ENCODE measurements around the gene H6PD.

Gene H6PD

DNA sequence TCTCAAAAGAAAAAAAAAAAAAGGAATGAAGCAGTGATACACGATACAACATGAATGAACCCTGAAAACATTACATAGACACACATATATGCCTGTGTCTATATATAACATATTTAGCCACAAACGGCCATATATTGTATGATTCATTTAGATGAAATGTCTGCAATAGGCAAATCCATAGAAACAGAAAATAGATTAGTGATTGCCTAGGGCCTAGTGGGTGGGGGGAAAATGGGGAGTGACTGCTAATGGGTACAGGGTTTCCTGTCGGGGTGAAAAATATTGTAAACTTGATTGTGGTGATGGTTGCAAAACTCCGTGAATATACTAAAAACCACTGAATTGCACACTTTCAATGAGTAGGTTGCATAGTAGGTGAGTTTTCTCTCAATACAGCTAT lies 6.0 kb upstream of the H6PD start:
- TF ChIP-seq, protein P1, sequence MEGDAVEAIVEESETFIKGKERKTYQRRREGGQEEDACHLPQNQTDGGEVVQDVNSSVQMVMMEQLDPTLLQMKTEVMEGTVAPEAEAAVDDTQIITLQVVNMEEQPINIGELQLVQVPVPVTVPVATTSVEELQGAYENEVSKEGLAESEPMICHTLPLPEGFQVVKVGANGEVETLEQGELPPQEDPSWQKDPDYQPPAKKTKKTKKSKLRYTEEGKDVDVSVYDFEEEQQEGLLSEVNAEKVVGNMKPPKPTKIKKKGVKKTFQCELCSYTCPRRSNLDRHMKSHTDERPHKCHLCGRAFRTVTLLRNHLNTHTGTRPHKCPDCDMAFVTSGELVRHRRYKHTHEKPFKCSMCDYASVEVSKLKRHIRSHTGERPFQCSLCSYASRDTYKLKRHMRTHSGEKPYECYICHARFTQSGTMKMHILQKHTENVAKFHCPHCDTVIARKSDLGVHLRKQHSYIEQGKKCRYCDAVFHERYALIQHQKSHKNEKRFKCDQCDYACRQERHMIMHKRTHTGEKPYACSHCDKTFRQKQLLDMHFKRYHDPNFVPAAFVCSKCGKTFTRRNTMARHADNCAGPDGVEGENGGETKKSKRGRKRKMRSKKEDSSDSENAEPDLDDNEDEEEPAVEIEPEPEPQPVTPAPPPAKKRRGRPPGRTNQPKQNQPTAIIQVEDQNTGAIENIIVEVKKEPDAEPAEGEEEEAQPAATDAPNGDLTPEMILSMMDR (IDR thresholded peaks at IDR 0.05; ENCODE audit: unreplicated experiment in 3 of 3) = no peak
- H3K9me3 Mint-ChIP-seq = peaks cover 3% of the 10 kb centered on the region
- H3K4me1 Mint-ChIP-seq = no peaks in the 10 kb centered on the region
- H3K36me3 Mint-ChIP-seq (ENCODE audit: low read depth) = no peaks in the 10 kb centered on the region
- H3K4me3 Mint-ChIP-seq = no peak overlapping the region
- no peak overlapping the region for H3K27ac Mint-ChIP-seq
- H3K27me3 Mint-ChIP-seq (ENCODE audit: low read depth) = peaks cover 15% of the 10 kb centered on the region

DNA sequence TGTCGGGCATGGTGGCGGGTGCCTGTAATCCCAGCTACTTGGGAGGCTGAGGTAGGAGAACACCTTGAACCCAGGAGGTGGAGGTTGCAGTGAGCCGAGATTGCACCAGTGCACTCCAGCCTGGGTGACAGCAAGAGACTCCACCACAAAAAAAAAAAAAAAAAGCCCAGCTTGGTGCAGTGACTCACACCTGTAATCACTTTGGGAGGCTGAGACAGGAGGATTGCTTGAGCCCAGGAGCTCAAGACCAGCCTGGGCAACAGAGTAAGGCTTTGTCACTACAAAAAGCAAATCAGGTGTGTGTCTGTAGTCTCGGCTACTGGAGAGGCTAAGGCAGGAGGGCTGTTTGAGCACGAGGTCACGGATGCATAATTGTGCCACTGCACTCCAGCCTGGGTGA lies 5.0 kb upstream of the H6PD start:
- Mint-ChIP-seq H3K27me3 (ENCODE audit: low read depth) (peaks cover 15% of the 10 kb centered on the region), H3K4me1 (no peaks in the 10 kb centered on the region), H3K9me3 (peaks cover 3% of the 10 kb centered on the region), H3K4me3 (no peak overlapping the region), H3K27ac (no peak overlapping the region), H3K36me3 (ENCODE audit: low read depth) (no peaks in the 10 kb centered on the region)
- TF ChIP-seq, protein P1 (IDR thresholded peaks at IDR 0.05; ENCODE audit: unreplicated experiment in 3 of 3) = no peak

DNA sequence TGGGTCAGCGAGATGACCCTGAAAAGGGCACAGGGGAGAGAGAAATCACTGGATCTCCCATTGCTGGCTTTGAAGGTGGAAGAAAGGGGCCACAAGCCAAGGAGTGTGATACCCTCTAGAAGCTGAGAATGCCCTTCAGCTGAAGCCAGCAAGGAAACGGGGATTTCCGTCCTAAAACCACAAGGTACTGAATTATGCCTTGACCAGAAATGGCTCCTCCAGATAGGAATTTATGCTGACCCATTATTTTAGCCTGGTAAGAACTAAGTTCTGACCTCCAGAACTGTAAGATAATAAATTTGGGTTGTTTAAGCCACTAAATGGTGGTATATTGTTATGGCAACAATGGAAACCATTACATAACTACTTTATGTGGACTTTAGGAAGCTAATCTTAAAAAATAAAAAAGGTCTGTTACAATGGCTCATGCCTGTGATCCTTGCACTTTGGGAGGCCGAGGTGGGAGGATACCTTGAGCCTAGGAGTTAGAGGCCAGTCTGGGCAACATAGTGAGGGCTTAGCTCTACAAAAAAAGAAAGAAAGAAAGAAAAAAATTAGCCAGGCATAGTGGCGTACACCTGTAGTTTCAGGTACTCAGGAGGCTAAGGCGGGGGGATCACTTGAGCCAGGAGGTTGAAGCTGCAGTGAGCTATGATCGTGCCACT lies 3.6 kb upstream of the H6PD start:
- TF ChIP-seq, protein P1 (IDR thresholded peaks at IDR 0.05; ENCODE audit: unreplicated experiment in 3 of 3) = no peak
- H3K36me3 Mint-ChIP-seq (ENCODE audit: low read depth) = no peaks in the 10 kb centered on the region

DNA sequence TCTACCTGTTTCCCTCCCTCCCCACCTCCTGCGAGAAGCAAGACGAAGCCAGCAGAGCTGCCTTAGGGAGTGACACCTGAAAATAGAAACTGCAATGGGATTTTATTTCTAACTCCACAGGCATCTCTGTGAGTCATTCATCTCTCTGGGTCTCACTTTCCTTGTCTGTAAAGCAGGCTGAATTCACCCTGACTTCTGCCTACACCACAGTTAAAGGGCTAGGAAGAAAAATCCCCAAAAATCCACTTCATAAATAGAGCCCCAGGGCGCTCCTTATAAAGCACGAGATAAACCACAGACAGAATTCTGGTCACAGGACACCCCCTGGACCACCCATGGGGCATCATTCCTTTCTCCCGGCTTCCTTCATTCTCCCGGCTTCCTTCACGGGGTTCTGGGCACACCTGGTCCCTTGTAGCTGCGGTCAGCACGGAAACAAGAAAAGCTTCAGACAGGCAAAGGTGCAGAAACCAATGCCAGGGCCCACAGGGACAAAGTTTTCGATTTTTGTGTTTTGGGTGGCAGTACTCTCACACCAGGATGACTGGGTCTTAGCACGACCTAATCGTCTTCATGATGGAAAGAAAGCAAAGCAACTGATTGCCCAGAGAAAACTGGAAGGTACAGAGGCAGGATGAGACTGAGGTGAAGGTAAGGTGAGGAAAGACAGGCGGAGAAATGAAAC lies 2.8 kb upstream of the H6PD start:
- H3K27me3 Mint-ChIP-seq (ENCODE audit: low read depth) = peaks cover 3% of the 10 kb centered on the region
- TF ChIP-seq, protein P1 (IDR thresholded peaks at IDR 0.05; ENCODE audit: unreplicated experiment in 3 of 3) = no peak
- peaks cover 3% of the 10 kb centered on the region for H3K36me3 Mint-ChIP-seq (ENCODE audit: low read depth)
- H3K27ac Mint-ChIP-seq = peak overlapping the region in 2 of 3 experiments; percentile 34 to 67
- peaks cover 3% of the 10 kb centered on the region for H3K4me1 Mint-ChIP-seq
- peak overlapping the region; percentile 57 to 61 (median 59) for H3K4me3 Mint-ChIP-seq
- H3K9me3 Mint-ChIP-seq = no peaks in the 10 kb centered on the region

More for the DNA sequence above, 3.6 kb upstream of the H6PD start:
- H3K4me3 Mint-ChIP-seq = peak overlapping the region in 2 of 3 experiments; percentile 5 to 43
- no peaks in the 10 kb centered on the region for H3K4me1 Mint-ChIP-seq
- no peaks in the 10 kb centered on the region for H3K9me3 Mint-ChIP-seq
- H3K27ac Mint-ChIP-seq = no peak overlapping the region
- H3K27me3 Mint-ChIP-seq (ENCODE audit: low read depth) = peaks cover 8% of the 10 kb centered on the region

DNA sequence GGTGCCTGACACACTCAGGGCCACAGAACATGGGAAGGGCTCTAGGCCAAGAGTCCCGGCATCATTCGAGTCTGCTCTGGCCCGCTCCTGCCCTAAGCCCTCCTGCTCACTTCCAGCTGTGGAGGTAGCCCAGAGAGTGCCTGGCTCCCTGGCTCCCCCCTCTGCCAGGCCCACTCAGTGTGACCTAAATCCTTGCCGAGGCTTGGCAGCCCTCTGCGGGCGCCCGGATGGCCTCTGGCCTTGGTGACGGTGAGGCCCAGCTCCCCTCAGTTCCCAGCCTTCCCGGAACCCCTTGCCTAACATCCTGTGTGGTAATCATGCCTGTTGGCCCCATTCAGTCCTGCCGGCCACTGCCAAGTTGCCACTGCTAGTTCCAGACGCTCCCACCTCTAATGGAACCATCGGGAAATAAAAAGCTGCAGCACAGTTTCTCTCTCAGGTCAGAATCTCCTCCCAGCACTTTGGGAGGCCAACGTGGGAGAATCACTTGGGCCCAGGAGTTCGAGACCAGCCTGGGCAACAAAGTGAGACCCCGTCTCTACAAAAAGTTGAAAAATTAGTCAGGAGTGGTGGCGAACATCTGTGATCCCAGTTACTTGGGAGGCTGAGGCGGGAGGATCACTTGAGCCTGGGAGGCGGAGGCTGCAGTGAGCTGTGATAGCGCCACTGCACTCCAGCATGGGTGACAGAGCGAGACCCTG lies 1.2 kb upstream of the H6PD start:
- Mint-ChIP-seq H3K4me1 (peaks cover 17% of the 10 kb centered on the region), H3K9me3 (no peaks in the 10 kb centered on the region), H3K27me3 (ENCODE audit: low read depth) (peaks cover 3% of the 10 kb centered on the region), H3K4me3 (peak overlapping the region; percentile 68 to 75 (median 72)), H3K27ac (peak overlapping the region in 2 of 3 experiments; percentile 55 to 84), H3K36me3 (ENCODE audit: low read depth) (peaks cover 15% of the 10 kb centered on the region)
- TF ChIP-seq, protein P1 (IDR thresholded peaks at IDR 0.05; ENCODE audit: unreplicated experiment in 3 of 3) = no peak

All from nephron (organoid).